Measurements from ENCODE around the gene PAK4.

PAK4 gene

GRCh38 chr19:39157275-39157996 lies 31.9 kb downstream of the PAK4 start:
- TF ChIP-seq CTCF (IDR thresholded peaks at IDR 0.05; ENCODE audit: low read depth, low read length): no peak
- no peak for DNase-seq
- Histone ChIP-seq H3K27me3 (no peaks in the 10 kb centered on the region), H3K36me3 (no peaks in the 10 kb centered on the region; the same call in 1 of the 2 replicates), H3K4me3 (ENCODE audit: low read depth, low read length) (no peak overlapping the region), H3K4me1 (peaks cover 14% of the 10 kb centered on the region), H3K9me3 (no peaks in the 10 kb centered on the region)

- H3K4me3 ChIP-seq (ENCODE audit: low read depth, low read length): no peak overlapping the region
- peaks cover 14% of the 10 kb centered on the region for H3K4me1 ChIP-seq
- TF ChIP-seq CTCF (IDR thresholded peaks at IDR 0.05; ENCODE audit: low read depth, low read length): no peak
- no peaks in the 10 kb centered on the region for H3K27me3 ChIP-seq
- peak; percentile 3 for DNase-seq
- no peaks in the 10 kb centered on the region for H3K9me3 ChIP-seq
- no peaks in the 10 kb centered on the region; the same call in 1 of the 2 replicates for H3K36me3 ChIP-seq
These were observed 32.4 kb downstream of the PAK4 start for GRCh38 chr19:39157997-39158389.

- no peaks in the 10 kb centered on the region for H3K27me3 ChIP-seq
- H3K9me3 ChIP-seq: no peaks in the 10 kb centered on the region
- H3K4me1 ChIP-seq: peaks cover 14% of the 10 kb centered on the region
- H3K36me3 ChIP-seq: no peaks in the 10 kb centered on the region
- no peak overlapping the region for H3K4me3 ChIP-seq (ENCODE audit: low read depth, low read length)
- DNase-seq: no peak
- no peak for TF ChIP-seq CTCF (IDR thresholded peaks at IDR 0.05; ENCODE audit: low read depth, low read length)
These were observed 33.2 kb downstream of the PAK4 start for GRCh38 chr19:39158646-39159260.

- no peak for DNase-seq
- H3K36me3 ChIP-seq: no peaks in the 10 kb centered on the region
- TF ChIP-seq CTCF (IDR thresholded peaks at IDR 0.05; ENCODE audit: low read depth, low read length): no peak
- H3K9me3 ChIP-seq: no peaks in the 10 kb centered on the region
- no peaks in the 10 kb centered on the region for H3K27me3 ChIP-seq
- no peak overlapping the region for H3K4me3 ChIP-seq (ENCODE audit: low read depth, low read length)
- H3K4me1 ChIP-seq: no peaks in the 10 kb centered on the region; the same call in 1 of the 2 replicates
These were observed 34.9 kb downstream of the PAK4 start for GRCh38 chr19:39160523-39160861.

- Histone ChIP-seq H3K36me3 (no peaks in the 10 kb centered on the region), H3K4me3 (ENCODE audit: low read depth, low read length) (no peak overlapping the region), H3K4me1 (peaks cover 3% of the 10 kb centered on the region; the same call in 1 of the 2 replicates), H3K27me3 (no peaks in the 10 kb centered on the region), H3K9me3 (no peaks in the 10 kb centered on the region)
- no peak for TF ChIP-seq CTCF (IDR thresholded peaks at IDR 0.05; ENCODE audit: low read depth, low read length)
- no peak for DNase-seq
These were observed 35.5 kb downstream of the PAK4 start for GRCh38 chr19:39160889-39161672.

Data from BE2C (cell line).